Astrocyte (in vitro differentiated cells and primary cell): ENCODE results near the gene RETREG2. TPM values are rescaled to one million over a fixed set of nuclear protein-coding genes. Genes with fewer than 3 reads are reported as not detected.

ENCODE experiments used
- DNase-seq: peaks from one replicate; pipeline ENCODE4 v3.0.0-alpha.2; 2010; ENCODE audit warnings: low read depth
- FAIRE-seq: peaks from 2 replicates; lab custom pipeline; 2011; peaks lifted over from hg19 to GRCh38; lab: Jason Lieb, UNC
- H2AFZ ChIP-seq: 2 replicates; pipeline ENCODE4 v1.6.0; 2012; ENCODE audit warnings: low read depth, low read length, inconsistent platforms
- H3K27ac ChIP-seq: 2 replicates; pipeline ENCODE4 v1.5.1; 2011; ENCODE audit warnings: low read depth, low read length, inconsistent platforms
- H3K27me3 ChIP-seq: 2 replicates; pipeline ENCODE4 v1.6.0; 2011; ENCODE audit warnings: low read length, inconsistent platforms; ENCODE audit not compliant: insufficient read depth
- H3K36me3 ChIP-seq: 2 replicates; pipeline ENCODE4 v1.5.1; 2011; ENCODE audit warnings: low read length, inconsistent platforms; ENCODE audit not compliant: insufficient read depth
- H3K4me1 ChIP-seq: 2 replicates; pipeline ENCODE4 v1.5.1; 2011; ENCODE audit warnings: low read length, inconsistent platforms; ENCODE audit not compliant: insufficient read depth
- H3K4me2 ChIP-seq: 2 replicates; pipeline ENCODE4 v1.6.0; 2012; ENCODE audit warnings: low read length, inconsistent platforms
- H3K4me3 ChIP-seq: 2 replicates; pipeline ENCODE4 v1.5.1; 2011; ENCODE audit warnings: low read depth, mild to moderate bottlenecking, low read length, inconsistent platforms; ENCODE audit not compliant: insufficient read depth
- H3K79me2 ChIP-seq: 2 replicates; pipeline ENCODE4 v1.6.0; 2012; ENCODE audit warnings: mild to moderate bottlenecking, low read length, inconsistent platforms; ENCODE audit not compliant: insufficient read depth
- H3K9ac ChIP-seq: 2 replicates; pipeline ENCODE4 v1.6.0; 2012; ENCODE audit warnings: mild to moderate bottlenecking, low read length, inconsistent platforms
- H3K9me3 ChIP-seq: 2 replicates; pipeline ENCODE4 v1.5.1; 2012; ENCODE audit warnings: low read depth, mild to moderate bottlenecking, low read length, inconsistent platforms; ENCODE audit not compliant: insufficient read depth
- H4K20me1 ChIP-seq: 2 replicates; pipeline ENCODE4 v1.6.0; 2012; ENCODE audit warnings: low read length, inconsistent platforms; ENCODE audit not compliant: insufficient read depth
- H3K27ac Mint-ChIP-seq: one replicate; pipeline ENCODE4 v1.8.0; 2021; ENCODE audit warnings: mild to moderate bottlenecking, mixed read lengths; ENCODE audit not compliant: unreplicated experiment
- H3K27me3 Mint-ChIP-seq: one replicate; pipeline ENCODE4 v1.8.0; 2021; ENCODE audit warnings: low read depth, mixed read lengths; ENCODE audit not compliant: unreplicated experiment
- H3K36me3 Mint-ChIP-seq: one replicate; pipeline ENCODE4 v1.8.0; 2021; ENCODE audit warnings: low read depth, mixed read lengths; ENCODE audit not compliant: unreplicated experiment
- H3K4me1 Mint-ChIP-seq: one replicate; pipeline ENCODE4 v1.8.0; 2021; ENCODE audit warnings: low read depth, mixed read lengths; ENCODE audit not compliant: unreplicated experiment
- H3K4me3 Mint-ChIP-seq: one replicate; pipeline ENCODE4 v1.8.0; 2021; ENCODE audit warnings: mild to moderate bottlenecking, moderate library complexity, mixed read lengths; ENCODE audit not compliant: unreplicated experiment
- H3K9me3 Mint-ChIP-seq: one replicate; pipeline ENCODE4 v1.8.0; 2021; ENCODE audit warnings: mild to moderate bottlenecking, mixed read lengths; ENCODE audit not compliant: unreplicated experiment
- CTCF ChIP-seq: IDR thresholded peaks from 2 replicates; pipeline ENCODE4 v1.5.1; 2011; ENCODE audit warnings: low read depth, mild to moderate bottlenecking, inconsistent platforms, low read length, moderate library complexity; ENCODE audit not compliant: insufficient read depth
- EZH2 ChIP-seq: IDR thresholded peaks from 2 replicates; pipeline ENCODE4 v1.6.1; 2012; ENCODE audit warnings: mild to moderate bottlenecking, low read length, inconsistent platforms; ENCODE audit not compliant: insufficient read depth
- total RNA-seq: library from RNA; stranded (reverse); gene quantifications from 2 replicates; pipeline ENCODE4 v1.2.1, GENCODE V29; 2021

The RETREG2 gene
- total RNA-seq, 1 donor from 2014 or later, result 54.8 TPM

- Histone ChIP-seq H3K9ac (no peak overlapping the region), H4K20me1 (no peaks in the 10 kb centered on the region), H3K4me1 (peaks cover 8% of the 10 kb centered on the region), H3K4me2 (no peak overlapping the region), H3K79me2 (peaks cover 11% of the 10 kb centered on the region), H3K9me3 (no peaks in the 10 kb centered on the region), H3K4me3 (no peak overlapping the region), H2AFZ (no peak overlapping the region), H3K27me3 (no peaks in the 10 kb centered on the region), H3K27ac (no peak overlapping the region), H3K36me3 (peaks cover 31% of the 10 kb centered on the region)
- H3K4me3 Mint-ChIP-seq, result no peak overlapping the region
- FAIRE-seq (no peak), DNase-seq (no peak)
- peaks cover 32% of the 10 kb centered on the region for H3K36me3 Mint-ChIP-seq
- no peaks in the 10 kb centered on the region for H3K9me3 Mint-ChIP-seq
- no peak for TF ChIP-seq EZH2
- no peak for TF ChIP-seq CTCF
- no peaks in the 10 kb centered on the region for H3K27me3 Mint-ChIP-seq
- no peak overlapping the region for H3K27ac Mint-ChIP-seq
- peaks cover 5% of the 10 kb centered on the region for H3K4me1 Mint-ChIP-seq
These were observed 56.3 kb downstream of the RETREG2 start for GRCh38 chr2:219234331-219234730.

Other genes starting within 250 kb of the RETREG2 start
- 0.75 and 1.1 TPM in 2 replicates for gene CDK5R2, start 218.6 kb upstream of the RETREG2 start, total RNA-seq
- not detected in 2 replicates for gene FEV, start 193.1 kb upstream of the RETREG2 start, total RNA-seq
- gene CRYBA2, start 184.9 kb upstream of the RETREG2 start, total RNA-seq, result not detected in 2 replicates
- gene CFAP65, start 136.8 kb upstream of the RETREG2 start, total RNA-seq, result 0.22 and 0.27 TPM in 2 replicates
- gene IHH, start 117.4 kb upstream of the RETREG2 start, total RNA-seq, result not detected in 2 replicates
- gene NHEJ1, start 17.5 kb upstream of the RETREG2 start, total RNA-seq, result 10.8 and 11.4 TPM in 2 replicates
- 1.2 and 1.5 TPM in 2 replicates for gene SLC23A3, start 8.2 kb upstream of the RETREG2 start, total RNA-seq
- gene CNPPD1, start 1.4 kb upstream of the RETREG2 start, total RNA-seq, result 26.6 and 28.1 TPM in 2 replicates
- 20.7 and 24.0 TPM in 2 replicates for gene ZFAND2B, start 28.5 kb downstream of the RETREG2 start, total RNA-seq
- gene ABCB6, start 40.7 kb downstream of the RETREG2 start, total RNA-seq, result 12.5 and 13.2 TPM in 2 replicates
- gene ATG9A, start 51.4 kb downstream of the RETREG2 start, total RNA-seq, result 48.8 and 57.0 TPM in 2 replicates
- 41.6 and 43.8 TPM in 2 replicates for gene ANKZF1, start 51.5 kb downstream of the RETREG2 start, total RNA-seq
- gene GLB1L, start 67.2 kb downstream of the RETREG2 start, total RNA-seq, result 2.7 and 4.6 TPM in 2 replicates
- gene STK16, start 67.2 kb downstream of the RETREG2 start, total RNA-seq, result 19.1 and 20.6 TPM in 2 replicates
- gene TUBA4B, start 75.0 kb downstream of the RETREG2 start, total RNA-seq, result not detected in 2 replicates
- 18.0 and 19.7 TPM in 2 replicates for gene TUBA4A, start 75.6 kb downstream of the RETREG2 start, total RNA-seq
- gene DNAJB2, start 101.1 kb downstream of the RETREG2 start, total RNA-seq, result 49.7 and 53.9 TPM in 2 replicates
- gene PTPRN, start 131.1 kb downstream of the RETREG2 start, total RNA-seq, result 76.6 and 88.2 TPM in 2 replicates
- not detected in 2 replicates for gene RESP18, start 154.5 kb downstream of the RETREG2 start, total RNA-seq
- 44.8 and 53.9 TPM in 2 replicates for gene DNPEP, start 209.6 kb downstream of the RETREG2 start, total RNA-seq
- gene DES, start 240.1 kb downstream of the RETREG2 start, total RNA-seq, result 5.2 and 5.4 TPM in 2 replicates